Measurements from ENCODE around the gene DEPDC5.
"Not testable (repeated sequence)": the region's sequence is repeated elsewhere in the genome, so short reads cannot be mapped to it uniquely, and the experiment has no call there.

DEPDC5 gene

GRCh38 chr22:31753634-31754501, at the start of gene DEPDC5:
Gene DEPDC5, plus strand, starts transcription at chr22:31754019. Its CDS starts 903 bp downstream, at chr22:31754922.
- no peak for TF ChIP-seq CTCF (IDR thresholded peaks at IDR 0.05; ENCODE audit: low read depth, low read length)
- peak; percentile 71 for DNase-seq (ENCODE audit: extremely low read depth, low read depth)

- TF ChIP-seq CTCF (IDR thresholded peaks at IDR 0.05; ENCODE audit: low read depth, low read length): no peak
- DNase-seq (ENCODE audit: extremely low read depth, low read depth): no peak
Measured at GRCh38 chr22:31707519-31707918, 46.3 kb upstream of the DEPDC5 start.

- not testable (repeated sequence) for DNase-seq (ENCODE audit: extremely low read depth, low read depth)
Measured at GRCh38 chr22:31711226-31711625, 42.6 kb upstream of the DEPDC5 start.

GRCh38 chr22:31715147-31715778, 38.6 kb upstream of the DEPDC5 start:
- DNase-seq (ENCODE audit: extremely low read depth, low read depth): no peak
- no peak for TF ChIP-seq CTCF (IDR thresholded peaks at IDR 0.05; ENCODE audit: low read depth, low read length)

GRCh38 chr22:31719850-31720471, 33.9 kb upstream of the DEPDC5 start:
- no peak for TF ChIP-seq CTCF (IDR thresholded peaks at IDR 0.05; ENCODE audit: low read depth, low read length)
- no peak for DNase-seq (ENCODE audit: extremely low read depth, low read depth)

GRCh38 chr22:31723723-31724122, 30.1 kb upstream of the DEPDC5 start:
- TF ChIP-seq CTCF (IDR thresholded peaks at IDR 0.05; ENCODE audit: low read depth, low read length): no peak

GRCh38 chr22:31726692-31727091, 27.1 kb upstream of the DEPDC5 start:
- TF ChIP-seq CTCF (IDR thresholded peaks at IDR 0.05; ENCODE audit: low read depth, low read length): no peak
- DNase-seq (ENCODE audit: extremely low read depth, low read depth): no peak

More at GRCh38 chr22:31723723-31724122, 30.1 kb upstream of the DEPDC5 start:
- DNase-seq (ENCODE audit: extremely low read depth, low read depth): no peak
